HTR-8/SVneo (cell line): ENCODE measurements around the gene EMID1.
A peak's percentile ranks its signal among the peaks of the same experiment; 100 is the strongest.

ENCODE experiments used
- DNase-seq: peaks from one replicate; pipeline ENCODE4 v3.0.0; 2011; ENCODE audit warnings: low spot score, mixed read lengths; ENCODE audit not compliant: insufficient read length
- FAIRE-seq: peaks from 2 replicates; lab custom pipeline; 2011; peaks lifted over from hg19 to GRCh38; lab: Jason Lieb, UNC

The EMID1 gene

DNA sequence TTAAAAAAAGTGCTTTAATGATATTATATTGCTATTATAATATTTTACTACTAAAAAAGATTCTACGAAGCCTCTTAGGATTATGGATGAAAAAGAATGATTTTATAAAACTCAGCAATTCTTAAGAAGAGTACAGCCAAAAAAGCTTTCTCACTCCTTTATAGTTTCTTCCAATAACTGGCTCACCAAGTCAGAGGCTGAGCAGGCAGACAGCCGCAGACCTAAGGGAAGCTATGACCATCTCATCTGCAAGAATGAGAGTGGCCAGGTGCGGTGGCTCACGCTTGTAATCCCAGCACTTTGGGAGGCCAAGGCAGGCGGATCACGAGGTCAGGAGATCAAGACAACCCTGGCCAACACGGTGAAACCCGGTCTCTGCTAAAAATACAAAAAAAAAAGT lies 12.7 kb upstream of the EMID1 start:
- DNase-seq = no peak
- FAIRE-seq = no peak

DNA sequence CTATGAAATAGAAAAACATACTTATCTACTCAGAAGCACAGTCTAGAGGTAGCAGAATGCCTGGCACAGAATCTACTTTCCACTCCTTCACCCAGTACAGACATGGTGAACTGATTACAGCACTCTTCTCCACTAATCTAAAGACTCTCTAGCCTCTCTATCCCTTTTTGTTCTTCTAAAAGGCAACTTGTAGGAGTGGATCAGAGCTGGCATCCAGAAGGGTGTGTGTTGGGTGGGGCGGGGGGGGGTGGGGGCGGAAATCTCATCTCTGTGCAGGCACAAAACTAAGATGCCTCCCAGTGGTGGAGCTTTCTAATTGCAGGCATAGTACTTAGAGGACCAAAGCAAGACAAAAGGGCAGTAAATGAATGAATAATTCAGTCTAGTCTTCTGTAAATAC lies 11.5 kb upstream of the EMID1 start:
- FAIRE-seq (no peak), DNase-seq (no peak)

DNA sequence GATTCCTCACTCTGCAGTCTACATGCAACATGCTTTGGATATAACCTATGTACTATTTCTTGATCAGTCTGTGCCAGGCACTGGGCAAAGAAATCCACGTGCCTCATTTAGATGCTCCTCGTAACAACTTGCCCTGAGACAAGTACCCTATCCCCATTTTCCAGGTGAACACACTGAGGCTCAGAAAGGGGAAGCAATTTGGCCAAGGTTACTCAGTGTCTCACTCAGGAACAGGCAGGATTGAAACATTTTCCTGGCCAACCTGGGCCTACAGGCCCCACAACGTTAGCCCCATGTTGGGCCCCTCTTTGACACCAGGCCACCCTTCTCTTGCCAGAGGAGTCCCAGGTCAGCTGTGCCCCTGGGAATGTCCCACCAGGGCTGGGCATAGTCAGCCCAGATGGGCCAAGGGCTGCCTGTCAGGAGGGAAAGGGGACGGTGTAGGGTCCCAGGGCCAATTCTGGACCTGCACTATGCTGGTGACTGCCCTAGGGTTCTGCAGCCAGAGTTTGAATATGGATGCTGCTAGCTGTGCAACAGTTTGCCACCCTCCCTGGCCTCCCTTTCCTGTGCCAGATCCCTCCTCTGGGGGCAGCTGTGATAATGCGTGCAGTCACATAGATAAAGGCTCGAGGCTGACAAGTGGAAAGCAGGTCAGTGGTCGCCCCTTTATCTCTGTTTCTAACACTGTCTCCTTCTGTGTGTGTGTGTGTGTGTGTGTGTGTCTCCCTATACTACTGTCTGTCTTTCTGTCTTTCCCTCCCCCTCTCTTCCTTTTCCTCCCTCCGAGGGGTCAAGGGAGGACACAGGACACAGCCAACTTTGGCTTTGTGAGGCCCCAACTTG lies 10.4 kb upstream of the EMID1 start:
- no peak for FAIRE-seq
- no peak for DNase-seq

DNA sequence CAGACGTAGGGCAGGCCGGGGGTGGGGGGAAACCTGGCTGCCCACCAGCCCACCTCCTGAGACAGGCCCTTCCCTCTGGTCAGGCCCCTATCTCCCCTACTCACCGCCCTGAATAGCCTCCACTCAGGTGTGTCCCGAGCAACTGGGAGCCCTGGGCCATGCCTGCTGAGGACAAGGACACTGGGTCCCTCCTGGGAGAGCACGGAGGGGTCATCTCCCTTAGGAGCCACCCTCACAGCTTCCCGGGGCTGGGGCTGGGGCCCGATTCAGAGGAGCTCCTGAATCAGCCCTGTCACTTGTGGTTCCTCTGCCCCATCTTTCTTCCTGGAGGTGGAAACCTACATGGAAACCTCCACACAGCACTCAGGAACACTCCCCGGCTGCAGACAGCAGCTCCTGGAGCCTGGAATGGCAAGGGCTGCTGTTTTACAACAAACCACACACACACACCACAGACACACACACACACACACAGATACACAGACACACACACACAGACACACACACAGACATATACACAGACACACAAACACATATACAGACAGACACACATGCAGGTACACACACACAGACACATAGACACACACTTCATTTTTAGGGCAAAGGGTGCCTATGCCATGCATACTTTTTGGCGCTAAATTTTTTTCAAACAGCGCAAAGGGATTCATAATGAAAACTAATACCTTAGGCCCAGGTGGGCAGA lies 9.6 kb upstream of the EMID1 start:
- peak; percentile 51 for FAIRE-seq

DNA sequence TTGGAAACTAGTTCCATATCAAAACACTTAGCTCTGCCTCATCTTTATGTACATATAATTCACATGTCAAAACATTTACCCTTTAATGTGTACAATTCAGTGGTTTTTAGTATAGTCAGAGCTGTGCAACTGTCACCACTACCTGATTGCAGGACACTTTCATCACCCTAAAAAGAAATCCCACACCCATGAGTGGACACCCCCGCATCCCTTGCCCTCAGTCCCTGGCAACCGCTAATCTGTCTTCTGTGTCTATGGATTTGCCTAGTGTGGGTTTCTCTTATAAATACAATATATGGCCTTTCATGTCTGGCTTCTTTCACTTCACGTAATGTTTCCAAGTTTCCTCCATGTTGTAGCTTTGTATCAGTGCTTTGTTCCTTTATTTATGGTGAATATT lies 8.6 kb upstream of the EMID1 start:
- DNase-seq (no peak), FAIRE-seq (no peak)

More for the DNA sequence above, 9.6 kb upstream of the EMID1 start:
- DNase-seq = no peak

DNA sequence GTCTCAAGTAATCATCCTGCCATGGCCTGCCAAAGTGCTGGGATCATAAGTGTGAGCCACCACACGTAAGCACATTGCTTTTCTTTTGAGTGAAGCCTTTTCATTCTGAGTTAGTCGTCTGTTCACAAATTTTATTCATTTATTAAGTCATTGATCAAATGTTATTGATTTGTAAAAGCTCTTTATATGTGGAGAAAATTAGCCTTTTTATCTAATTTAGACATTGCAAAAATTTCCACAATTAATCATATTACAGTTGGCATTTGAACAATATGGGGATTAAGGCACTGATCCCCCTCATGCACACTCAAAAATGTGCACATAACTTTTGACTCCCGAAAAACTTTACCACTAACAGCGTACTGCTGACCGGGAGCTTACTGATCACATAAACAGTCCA lies 7.5 kb upstream of the EMID1 start:
- FAIRE-seq = no peak
- no peak for DNase-seq

DNA sequence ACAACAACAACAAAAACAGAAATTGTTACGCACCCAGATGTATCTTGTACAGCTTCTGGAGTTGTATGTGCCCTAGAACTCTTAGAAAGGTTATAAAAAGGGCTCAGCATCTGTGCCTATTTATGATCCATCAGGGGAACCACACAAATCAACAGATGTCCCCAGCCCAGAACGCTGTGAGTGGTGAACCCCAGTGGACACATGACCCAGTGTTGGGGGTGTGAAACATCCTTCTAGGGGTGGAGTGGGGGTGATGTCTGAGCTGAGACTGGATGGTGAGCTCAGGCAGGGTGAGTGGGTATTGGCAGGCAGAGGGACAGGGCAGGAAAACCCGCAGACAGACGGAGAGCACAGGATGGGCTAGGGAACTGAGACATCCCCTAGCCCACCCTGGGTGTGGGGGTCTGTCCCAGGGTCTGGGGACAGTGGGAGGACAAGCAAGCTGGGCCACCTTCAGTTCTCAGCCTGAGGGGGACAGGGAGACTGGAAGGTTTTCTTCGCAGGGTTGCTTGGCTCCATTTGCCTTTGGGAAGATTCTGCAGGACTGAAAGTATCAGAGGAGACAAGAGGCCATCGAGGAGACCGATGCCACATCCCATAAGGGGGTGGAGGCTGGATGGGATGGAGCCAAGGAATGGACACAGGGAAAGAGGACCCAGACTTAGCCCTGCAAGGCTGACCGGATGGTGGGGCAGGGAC lies 5.8 kb upstream of the EMID1 start:
- DNase-seq (no peak), FAIRE-seq (no peak)

DNA sequence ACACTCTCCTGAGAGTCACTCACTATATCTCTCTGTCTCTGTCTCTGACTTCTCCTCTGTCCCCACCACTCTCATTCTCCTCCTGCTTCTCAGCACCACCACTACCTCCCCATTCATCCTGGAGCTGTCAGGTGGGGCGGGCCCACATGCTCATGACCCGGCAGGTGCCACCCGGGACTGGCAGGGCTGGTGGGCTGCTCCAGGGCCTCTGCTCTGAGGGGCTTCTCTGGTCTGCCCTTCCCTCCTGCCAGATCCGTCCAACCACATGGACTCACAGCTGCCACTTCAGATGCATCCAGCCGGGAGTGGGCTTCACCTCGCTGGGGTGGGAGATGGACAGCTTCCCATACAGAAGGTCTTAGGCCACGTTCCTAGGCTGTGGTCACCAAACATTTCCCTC lies 4.8 kb upstream of the EMID1 start:
- DNase-seq (no peak), FAIRE-seq (no peak)

DNA sequence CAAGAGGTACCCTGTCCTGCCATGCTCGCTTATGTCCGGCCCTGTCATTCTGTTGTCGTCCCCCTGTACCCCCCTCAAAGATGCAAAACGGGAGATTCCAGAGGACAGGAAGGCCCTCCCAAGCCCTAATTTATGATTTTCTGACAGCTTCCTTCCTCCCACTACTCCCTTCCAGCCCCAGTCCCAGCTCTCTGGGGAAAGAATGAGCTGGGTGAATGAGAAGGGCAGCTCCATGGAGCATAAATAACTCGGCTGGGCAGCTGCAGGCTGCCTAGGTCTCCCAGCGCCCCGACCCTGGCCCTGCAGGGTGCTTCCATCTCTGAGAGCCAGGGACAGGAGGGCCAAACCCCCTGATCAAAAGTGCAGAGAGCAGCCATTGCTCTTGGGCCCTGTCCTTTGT lies 3.9 kb upstream of the EMID1 start:
- FAIRE-seq (no peak), DNase-seq (no peak)

DNA sequence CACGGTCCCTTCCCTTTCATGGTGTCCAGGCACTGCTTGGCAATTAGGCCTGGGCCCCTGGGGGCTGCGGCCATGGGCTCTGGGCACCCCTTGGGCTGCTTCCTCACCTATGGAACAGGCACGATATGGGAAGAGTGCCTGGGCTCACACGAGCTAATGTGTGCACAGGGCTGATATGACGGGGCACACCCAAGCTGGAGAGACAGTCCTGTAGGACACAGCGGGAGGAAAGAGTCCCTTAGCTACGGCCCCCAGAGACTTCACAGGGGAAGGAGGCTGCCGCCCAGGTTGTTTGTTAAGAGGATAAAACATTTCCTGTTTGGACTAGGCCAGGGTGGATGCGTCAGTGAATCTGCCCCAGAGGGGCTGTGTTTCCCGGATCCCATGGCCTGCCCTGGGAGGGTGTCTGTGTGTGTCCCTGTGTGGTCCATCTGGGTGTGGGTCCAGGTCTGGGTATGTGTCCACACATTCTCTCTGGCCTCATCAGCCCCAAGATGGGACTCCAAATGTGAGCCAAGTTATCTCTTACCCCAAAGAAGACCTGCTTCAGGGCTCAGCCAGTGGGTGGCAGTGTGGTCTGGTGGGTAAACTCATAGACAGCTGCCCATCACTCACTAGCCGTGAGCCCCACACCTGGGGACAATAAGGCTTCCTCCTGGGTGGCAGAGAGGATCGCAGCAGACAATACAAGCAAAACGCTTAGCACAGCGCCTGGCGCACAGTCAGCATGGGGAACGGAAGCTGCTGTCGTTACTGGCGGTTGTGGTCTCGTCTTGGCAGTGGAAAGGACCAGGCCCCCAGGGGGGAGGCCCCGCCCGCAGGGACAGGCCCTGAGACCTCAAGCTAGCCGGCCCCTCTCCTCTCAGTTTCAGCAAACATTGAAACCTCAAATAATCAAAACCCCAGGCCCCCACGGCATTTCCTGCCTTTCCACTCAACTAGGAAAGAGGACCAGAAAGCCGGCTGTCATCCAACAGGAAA lies 3.2 kb upstream of the EMID1 start:
- DNase-seq (no peak), FAIRE-seq (no peak)

DNA sequence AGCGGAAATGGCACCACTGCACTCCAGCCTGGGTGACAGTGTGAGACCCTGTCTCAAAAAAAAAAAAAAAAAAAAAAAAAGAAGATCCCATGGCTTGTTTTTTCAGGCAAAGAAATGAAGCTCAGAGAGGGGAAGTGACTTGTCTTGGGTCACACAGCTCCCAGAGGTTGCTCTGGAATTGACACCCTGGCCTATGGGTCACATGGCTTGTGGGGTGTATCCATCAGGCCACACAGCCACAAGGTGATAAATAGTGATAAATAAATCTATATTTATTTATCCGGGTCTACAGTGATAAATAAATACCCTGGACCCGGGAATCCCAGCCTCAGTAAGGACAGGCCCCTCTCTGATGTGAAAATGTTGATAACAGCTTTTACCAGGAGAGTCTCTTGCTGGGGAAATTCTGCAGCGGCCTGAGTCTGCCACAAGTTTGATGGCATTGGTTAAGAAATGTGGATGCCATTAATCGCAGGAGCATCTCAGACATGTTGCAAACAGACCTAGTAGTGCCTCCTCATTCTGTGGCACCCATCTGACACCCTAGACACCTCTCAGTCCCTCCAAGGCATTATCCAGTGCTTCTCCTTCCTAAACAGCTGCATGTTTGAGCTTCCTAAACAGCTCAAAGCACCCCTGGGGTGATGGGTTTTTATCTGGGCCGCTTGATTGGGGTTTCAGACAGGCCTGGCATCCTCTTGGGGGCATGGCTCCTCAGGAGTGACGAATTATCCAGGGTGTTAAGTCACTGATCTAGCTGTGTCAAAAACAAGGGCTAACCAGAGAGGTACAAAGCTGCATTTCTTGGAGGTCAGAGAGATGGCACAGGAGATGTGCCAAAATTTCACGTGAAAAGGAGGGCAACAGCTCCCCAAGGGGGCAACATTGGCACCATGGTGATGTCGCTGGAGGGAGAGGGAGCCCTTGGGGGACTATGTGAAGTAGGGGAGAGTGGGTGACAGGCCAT lies 1.9 kb upstream of the EMID1 start:
- DNase-seq (no peak), FAIRE-seq (no peak)

DNA sequence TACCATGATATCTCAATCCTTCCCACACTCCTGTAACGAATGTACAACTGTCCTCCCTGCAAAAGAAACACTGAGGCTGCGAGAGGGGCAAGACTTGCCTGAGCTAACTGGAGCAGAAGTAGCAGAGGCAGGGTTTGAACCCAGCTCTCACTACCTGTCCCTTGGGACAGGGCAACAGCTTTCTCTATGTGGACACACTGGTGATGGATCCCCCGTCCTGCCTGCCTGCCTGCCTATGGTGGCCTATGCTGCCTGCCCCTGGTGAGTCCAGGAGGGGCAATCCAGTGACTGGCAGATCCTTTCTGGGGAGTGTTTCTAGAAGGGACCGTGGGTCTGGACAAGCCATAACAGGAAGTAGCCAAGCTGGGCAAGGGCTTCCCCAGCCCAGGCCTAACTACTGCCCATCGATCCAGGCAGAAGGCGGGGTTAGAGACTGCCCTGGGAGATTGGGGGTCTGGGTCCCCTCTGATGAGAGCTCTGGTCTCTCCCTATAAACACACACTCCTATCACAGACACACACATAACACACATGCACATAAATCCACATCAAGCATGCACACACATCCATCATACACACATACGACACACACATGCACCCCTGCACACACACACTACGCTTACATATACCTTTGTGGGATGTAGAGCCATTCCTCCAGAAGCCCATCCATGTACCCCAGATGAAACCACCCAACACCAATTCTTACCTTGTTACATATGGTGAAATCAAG lies 1.1 kb upstream of the EMID1 start:
- FAIRE-seq (no peak), DNase-seq (no peak)

DNA sequence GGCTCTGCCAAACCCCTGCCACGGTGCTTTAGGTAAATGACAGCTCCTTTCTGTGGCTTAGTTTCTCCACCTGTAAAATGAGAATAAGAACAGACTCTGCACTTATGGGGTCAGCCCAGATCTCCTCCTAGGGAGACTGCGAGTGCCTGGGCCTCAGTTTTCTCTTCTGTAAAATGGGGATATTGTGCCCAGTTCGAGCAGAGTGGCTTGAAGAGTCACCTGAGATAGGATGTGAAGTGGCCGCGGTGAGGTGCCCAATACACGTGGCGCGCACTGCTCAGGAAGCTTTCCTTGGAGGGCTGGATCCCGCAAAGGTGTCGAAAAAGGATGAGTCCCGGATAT lies 473 bp upstream of the EMID1 start:
- DNase-seq (no peak), FAIRE-seq (no peak)

DNA sequence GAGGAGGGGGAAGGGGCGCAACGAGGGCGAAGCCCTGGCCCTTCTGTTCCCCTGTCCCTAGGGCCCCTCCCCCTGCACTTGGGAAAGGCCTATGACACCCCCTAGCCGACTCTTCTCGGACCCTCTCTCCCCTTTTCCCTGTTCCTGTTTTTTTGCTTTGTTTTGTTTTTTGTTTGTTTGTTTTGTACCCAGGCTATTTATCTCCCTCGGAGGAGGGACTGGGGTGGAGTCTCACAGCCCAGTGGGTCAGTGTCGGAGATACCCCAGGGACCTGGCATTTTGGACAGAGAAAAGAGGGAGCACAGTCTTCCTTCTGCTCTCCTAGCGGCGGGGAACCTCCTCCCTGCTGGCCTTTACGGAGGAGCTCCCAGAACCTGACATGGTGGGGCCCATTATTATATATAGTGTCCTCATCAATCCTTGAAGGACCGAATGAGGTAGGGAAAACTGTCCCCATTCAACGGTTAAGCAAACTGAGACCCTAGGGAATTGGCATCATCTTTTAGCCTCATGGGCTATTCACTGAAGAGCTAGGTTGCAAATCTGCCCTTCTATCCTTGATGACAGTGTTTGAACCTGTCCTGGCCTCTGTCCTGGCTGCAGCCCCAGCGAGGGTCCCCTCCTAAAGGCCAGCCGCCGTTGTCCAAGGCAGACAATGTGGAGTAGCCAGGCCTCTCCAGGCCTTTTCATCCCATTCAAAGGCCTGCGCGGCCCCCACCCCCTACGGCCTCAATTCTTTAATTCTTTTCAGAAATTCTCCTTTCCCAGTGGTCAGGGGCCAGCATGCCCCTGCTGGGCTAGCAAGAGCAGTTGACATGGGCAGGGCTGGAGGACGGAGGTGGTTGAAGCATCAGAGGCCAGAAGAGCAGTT lies 911 bp downstream of the EMID1 start:
- no peak for FAIRE-seq
- no peak for DNase-seq

DNA sequence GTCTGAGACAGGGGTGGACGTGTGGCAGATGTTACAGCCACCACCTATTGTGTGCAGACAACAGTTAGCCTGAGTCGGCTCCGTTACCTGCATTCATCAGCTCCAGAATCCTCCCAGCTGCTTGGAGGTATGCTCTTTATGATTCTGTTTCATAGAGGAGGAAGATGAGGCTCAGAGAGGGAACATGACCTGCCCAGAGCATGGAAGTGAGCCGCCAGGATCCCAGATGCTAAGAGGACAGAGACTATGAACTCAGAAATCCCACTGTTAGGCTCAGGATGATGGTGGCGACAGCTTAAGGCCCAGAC lies 1.5 kb downstream of the EMID1 start:
- FAIRE-seq (no peak), DNase-seq (no peak)

DNA sequence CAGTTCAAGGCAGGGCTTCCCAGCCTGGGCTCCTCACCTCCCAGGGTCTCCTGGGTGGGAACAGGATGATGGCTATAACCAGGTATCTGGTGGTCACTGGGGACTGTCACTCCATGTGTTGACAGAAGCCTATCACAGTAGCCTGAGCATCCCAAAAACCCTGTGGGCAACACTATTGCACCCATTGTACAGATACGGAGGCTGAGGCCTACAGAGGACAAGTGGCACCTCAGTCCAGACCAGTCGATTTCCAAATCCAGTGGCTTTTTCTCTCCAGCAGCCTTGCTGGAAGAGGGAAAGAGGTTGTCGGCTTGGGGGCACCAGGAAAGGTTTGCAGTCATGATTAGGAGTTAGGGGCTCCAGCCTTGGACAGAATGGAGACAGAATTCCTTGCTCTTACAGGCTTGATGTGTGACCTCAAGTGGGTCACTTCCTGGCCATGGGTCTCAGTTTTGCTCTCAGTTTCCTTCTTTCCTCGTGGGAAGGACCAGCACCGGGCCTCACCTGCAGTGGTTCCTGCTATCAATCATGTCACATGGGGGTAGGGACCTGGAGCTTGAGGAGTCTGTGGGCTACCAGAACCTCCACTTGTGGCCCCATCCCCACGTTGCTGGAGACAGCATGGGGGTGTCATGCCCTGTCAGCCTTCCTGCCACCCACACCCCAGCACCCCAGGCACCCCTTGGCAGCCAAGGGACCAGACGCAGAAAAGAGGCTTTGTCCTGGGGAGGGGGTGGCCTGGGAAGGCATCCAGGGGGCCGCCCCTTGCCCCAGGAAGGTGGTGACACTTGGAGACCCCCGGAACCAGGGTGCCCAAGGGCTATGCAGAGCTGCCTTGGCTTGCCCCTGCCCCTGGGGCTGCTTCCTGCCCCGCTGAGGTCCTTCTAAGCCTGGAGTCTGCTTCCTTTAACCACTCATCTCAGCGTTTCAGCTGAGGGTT lies 2.1 kb downstream of the EMID1 start:
- DNase-seq (no peak), FAIRE-seq (no peak)

DNA sequence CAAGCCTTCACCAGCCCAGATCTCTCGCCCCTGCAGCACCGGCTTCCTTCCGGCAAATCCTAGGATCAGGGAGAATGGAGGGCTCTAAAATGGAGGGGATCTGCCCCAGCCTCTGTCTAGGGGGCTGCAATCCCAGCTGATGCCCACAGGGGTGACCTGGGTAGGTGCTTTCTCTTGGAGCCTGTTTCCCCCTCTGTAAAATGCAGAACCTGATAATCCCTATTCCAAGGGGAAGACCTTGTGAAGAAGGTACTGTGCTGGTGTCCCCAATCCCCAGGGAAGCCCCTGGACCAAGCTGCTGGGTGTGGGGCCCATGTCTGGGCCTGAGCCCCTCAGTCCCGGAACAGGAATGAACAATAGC lies 2.8 kb downstream of the EMID1 start:
- FAIRE-seq = no peak
- no peak for DNase-seq
